ENCODE results near the gene NME5.

NME5 gene

GRCh38 chr5:138179277-138179857, 40.1 kb upstream of the NME5 start:
- POLR2A ChIA-PET: no interaction called here
- DNase-seq (ENCODE audit: extremely low spot score): no peak
- CTCF ChIA-PET: interaction anchor here (0.6 to 4.8 kb wide), 14 partner anchors 8 to 232 kb away, joined by 3 to 32 read pairs (median 3); partner anchors contain the start of genes CDC23 and KDM3B
- TF ChIP-seq, protein P1, sequence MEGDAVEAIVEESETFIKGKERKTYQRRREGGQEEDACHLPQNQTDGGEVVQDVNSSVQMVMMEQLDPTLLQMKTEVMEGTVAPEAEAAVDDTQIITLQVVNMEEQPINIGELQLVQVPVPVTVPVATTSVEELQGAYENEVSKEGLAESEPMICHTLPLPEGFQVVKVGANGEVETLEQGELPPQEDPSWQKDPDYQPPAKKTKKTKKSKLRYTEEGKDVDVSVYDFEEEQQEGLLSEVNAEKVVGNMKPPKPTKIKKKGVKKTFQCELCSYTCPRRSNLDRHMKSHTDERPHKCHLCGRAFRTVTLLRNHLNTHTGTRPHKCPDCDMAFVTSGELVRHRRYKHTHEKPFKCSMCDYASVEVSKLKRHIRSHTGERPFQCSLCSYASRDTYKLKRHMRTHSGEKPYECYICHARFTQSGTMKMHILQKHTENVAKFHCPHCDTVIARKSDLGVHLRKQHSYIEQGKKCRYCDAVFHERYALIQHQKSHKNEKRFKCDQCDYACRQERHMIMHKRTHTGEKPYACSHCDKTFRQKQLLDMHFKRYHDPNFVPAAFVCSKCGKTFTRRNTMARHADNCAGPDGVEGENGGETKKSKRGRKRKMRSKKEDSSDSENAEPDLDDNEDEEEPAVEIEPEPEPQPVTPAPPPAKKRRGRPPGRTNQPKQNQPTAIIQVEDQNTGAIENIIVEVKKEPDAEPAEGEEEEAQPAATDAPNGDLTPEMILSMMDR (IDR thresholded peaks at IDR 0.05; ENCODE audit: control extremely low read depth, extremely low read depth, low read depth, missing control alignments): no peak

DNA sequence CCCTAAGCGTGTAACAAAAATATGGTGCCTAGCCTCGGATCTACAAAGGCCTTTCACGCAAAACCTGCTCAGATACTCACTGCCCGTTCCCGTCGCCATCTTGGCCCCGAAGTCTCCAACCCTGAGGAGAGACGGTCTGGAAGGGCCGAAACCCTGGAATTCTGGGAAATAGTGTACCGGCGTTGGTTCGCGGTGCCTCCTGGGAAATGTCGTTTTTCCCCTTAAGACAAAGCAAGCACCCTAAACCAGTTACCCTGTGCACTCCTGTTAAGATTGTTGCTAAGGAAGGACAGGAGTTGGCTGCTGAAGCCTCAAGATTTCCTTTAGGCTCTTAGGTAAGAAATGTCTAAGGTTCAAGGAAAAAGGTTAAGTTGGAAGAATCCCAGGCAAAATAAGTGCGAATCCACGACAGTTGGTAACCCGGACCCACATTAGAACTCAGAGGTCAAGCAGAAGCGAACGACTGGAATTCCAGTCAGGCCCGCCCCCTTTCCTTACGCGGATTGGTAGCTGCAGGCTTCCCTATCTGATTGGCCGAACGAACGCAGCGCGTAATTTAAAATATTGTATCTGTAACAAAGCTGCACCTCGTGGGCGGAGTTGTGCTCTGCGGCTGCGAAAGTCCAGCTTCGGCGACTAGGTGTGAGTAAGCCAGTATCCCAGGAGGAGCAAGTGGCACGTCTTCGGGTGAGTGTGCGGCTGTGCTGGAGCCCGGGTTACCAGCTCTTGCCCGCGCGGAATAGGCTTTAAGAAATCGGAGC, 39.5 kb upstream of the NME5 start, which contains the start of the genes BRD8 and KIF20A:
BRD8 (minus strand) TSS at position 115 of the 761 bp plus-strand sequence; CDS start at position 99, 16 bp downstream.
KIF20A (plus strand) TSS at position 597 of the 761 bp plus-strand sequence. CDS start 569 bp downstream, outside the sequence.
- DNase-seq (ENCODE audit: extremely low spot score): peak; percentile 93
- ChIA-PET POLR2A (no interaction called here), CTCF (interaction anchor here (1.0 to 4.8 kb wide), 8 partner anchors 10 to 232 kb away, joined by 3 to 32 read pairs (median 3); partner anchors contain the start of genes CDC23 and KDM3B)
- TF ChIP-seq, protein P1 (IDR thresholded peaks at IDR 0.05; ENCODE audit: control extremely low read depth, extremely low read depth, low read depth, missing control alignments): no peak

DNA sequence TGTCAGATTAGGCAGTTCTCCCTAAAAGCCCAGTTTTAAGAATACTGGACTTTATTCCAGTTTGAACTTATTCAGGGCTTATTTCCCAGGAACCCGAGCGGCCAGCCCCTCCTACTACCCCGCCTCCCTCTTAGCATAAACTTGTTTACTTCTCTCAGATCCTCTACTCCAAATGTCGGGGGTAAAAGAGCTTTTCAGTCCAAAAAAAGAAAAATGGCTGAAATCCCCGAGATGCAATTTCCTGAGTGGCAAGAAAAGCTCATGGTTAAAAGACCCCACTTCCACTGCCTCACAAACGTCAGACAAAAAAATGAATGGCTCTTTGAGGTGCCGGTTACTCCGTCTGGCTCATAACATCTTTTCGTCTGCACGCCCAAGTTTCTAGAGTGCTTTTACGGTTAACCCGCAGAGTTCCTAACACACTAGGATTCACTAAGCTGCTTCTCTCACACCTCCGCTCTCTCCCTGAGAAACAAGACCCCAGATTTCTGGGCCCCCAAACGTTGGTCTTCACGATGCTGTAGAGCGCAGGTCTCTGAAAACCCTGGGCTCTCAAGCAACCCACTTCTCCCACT, 38.8 kb upstream of the NME5 start:
- POLR2A ChIA-PET: interaction anchor here (0.6 kb wide), 1 partner anchor 376 kb away, joined by 3 read pairs; no protein-coding TSS in a partner anchor

GRCh38 chr5:138170299-138170698, 31.1 kb upstream of the NME5 start:
- TF ChIP-seq, protein P1 (IDR thresholded peaks at IDR 0.05; ENCODE audit: control extremely low read depth, extremely low read depth, low read depth, missing control alignments): no peak
- POLR2A ChIA-PET: no interaction called here
- no peak for DNase-seq (ENCODE audit: extremely low spot score)
- CTCF ChIA-PET: interaction anchor here (1.3 kb wide), 1 partner anchor 241 kb away, joined by 4 read pairs; no protein-coding TSS in a partner anchor

More for the DNA sequence above, 38.8 kb upstream of the NME5 start:
- TF ChIP-seq, protein P1 (IDR thresholded peaks at IDR 0.05; ENCODE audit: control extremely low read depth, extremely low read depth, low read depth, missing control alignments): no peak
- DNase-seq (ENCODE audit: extremely low spot score): peak; percentile 58
- CTCF ChIA-PET: interaction anchor here (1.1 to 4.8 kb wide), 7 partner anchors 8 to 370 kb away, joined by 3 to 32 read pairs (median 3); partner anchors contain the start of gene KDM3B

DNA sequence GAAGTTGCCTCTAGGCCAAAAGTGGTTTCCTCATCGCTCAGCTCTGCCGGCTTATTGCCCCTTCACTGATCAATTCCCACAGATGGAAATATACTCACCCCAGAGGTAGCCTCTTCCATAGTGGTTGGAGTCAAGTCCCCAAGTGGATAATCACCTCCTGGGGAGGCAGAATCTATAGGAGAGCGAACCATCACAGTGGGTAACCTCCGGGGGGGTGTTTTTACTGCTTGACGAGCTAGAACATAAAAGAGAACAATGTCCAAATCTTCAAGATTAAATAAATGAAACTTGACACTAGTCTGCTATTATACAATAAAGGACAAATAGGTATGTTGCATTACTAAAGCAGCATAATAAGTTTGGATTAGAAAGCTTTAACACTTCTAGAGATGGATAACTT, 29.9 kb upstream of the NME5 start:
- CTCF ChIA-PET: interaction anchor here (1.3 kb wide), 1 partner anchor 242 kb away, joined by 4 read pairs; no protein-coding TSS in a partner anchor
- POLR2A ChIA-PET: no interaction called here
- TF ChIP-seq, protein P1 (IDR thresholded peaks at IDR 0.05; ENCODE audit: control extremely low read depth, extremely low read depth, low read depth, missing control alignments): no peak
- DNase-seq (ENCODE audit: extremely low spot score): no peak

GRCh38 chr5:138163721-138164120, 24.5 kb upstream of the NME5 start:
- no peak for DNase-seq (ENCODE audit: extremely low spot score)
- CTCF ChIA-PET: interaction anchor here (1.1 kb wide), 1 partner anchor 384 kb away, joined by 3 read pairs; no protein-coding TSS in a partner anchor
- TF ChIP-seq, protein P1 (IDR thresholded peaks at IDR 0.05; ENCODE audit: control extremely low read depth, extremely low read depth, low read depth, missing control alignments): no peak

More at GRCh38 chr5:138163721-138164120, 24.5 kb upstream of the NME5 start:
- POLR2A ChIA-PET: no interaction called here

Measured in GM10248 (cell line).